ENCODE data around the gene KL. TPM values are rescaled to one million over a fixed set of nuclear protein-coding genes. Genes with fewer than 3 reads are reported as not detected.

The KL gene
- total RNA-seq, 1 experiment from 2014 or later: 0.28 TPM

- no peaks in the 10 kb centered on the region for H3K9me3 ChIP-seq (ENCODE audit: control insufficient read depth, insufficient read depth, low read depth, low read length)
- H3K4me1 ChIP-seq (ENCODE audit: control insufficient read depth, insufficient read depth, low read length): no peaks in the 10 kb centered on the region
- ATAC-seq: no peak
- H3K4me3 ChIP-seq (ENCODE audit: low read depth in 2 of 2, low read length in 2 of 2): no peak overlapping the region
- TF ChIP-seq TCF7L2 (IDR thresholded peaks at IDR 0.05; ENCODE audit: low read depth, low read length): no peak
- TF ChIP-seq CTCF (IDR thresholded peaks at IDR 0.05): no peak
- TF ChIP-seq REST (IDR thresholded peaks at IDR 0.05; ENCODE audit: insufficient read depth in 1 of 2, low read depth in 2 of 2, low read length in 1 of 2): no peak
- no peak for TF ChIP-seq POLR2AphosphoS5 (IDR thresholded peaks at IDR 0.05; ENCODE audit: low read depth, low read length)
- no peak for TF ChIP-seq SIN3A (IDR thresholded peaks at IDR 0.05; ENCODE audit: borderline replicate concordance, insufficient read depth, low read depth, low read length)
- ChIA-PET CTCF (no interaction called here), POLR2A (no interaction called here)
- no TSS peak for BruUV-seq (replicated peaks)
- in situ Hi-C loops (cut with HindIII; ENCODE audit: low pct_unique_long_range_greater_than_20kb, low sequenced_read_pairs): no loop called here
- no peak overlapping the region for H3K27ac ChIP-seq (ENCODE audit: low read length)
- no peaks in the 10 kb centered on the region for H3K36me3 ChIP-seq (ENCODE audit: control insufficient read depth, insufficient read depth, low read length)
- no peaks in the 10 kb centered on the region for H3K27me3 ChIP-seq (ENCODE audit: control insufficient read depth, insufficient read depth, low read length)
- intact Hi-C loops (cut with micrococcal nuclease; ENCODE audit: unreplicated experiment): no loop called here
- no peak for DNase-seq (ENCODE audit: low read depth, low spot score)
Measured at GRCh38 chr13:33073338-33073737, 57.1 kb downstream of the KL start.

GRCh38 chr13:33076001-33076992, 60.1 kb downstream of the KL start:
- in situ Hi-C loops (cut with HindIII; ENCODE audit: low pct_unique_long_range_greater_than_20kb, low sequenced_read_pairs): no loop called here
- TF ChIP-seq SIN3A (IDR thresholded peaks at IDR 0.05; ENCODE audit: borderline replicate concordance, insufficient read depth, low read depth, low read length) (no peak), POLR2AphosphoS5 (IDR thresholded peaks at IDR 0.05; ENCODE audit: low read depth, low read length) (no peak), CTCF (IDR thresholded peaks at IDR 0.05) (no peak), TCF7L2 (IDR thresholded peaks at IDR 0.05; ENCODE audit: low read depth, low read length) (no peak), REST (IDR thresholded peaks at IDR 0.05; ENCODE audit: insufficient read depth in 1 of 2, low read depth in 2 of 2, low read length in 1 of 2) (no peak)
- H3K4me3 ChIP-seq (ENCODE audit: low read depth in 2 of 2, low read length in 2 of 2): no peak overlapping the region
- H3K27me3 ChIP-seq (ENCODE audit: control insufficient read depth, insufficient read depth, low read length): no peaks in the 10 kb centered on the region
- H3K27ac ChIP-seq (ENCODE audit: low read length): no peak overlapping the region
- ChIA-PET POLR2A (no interaction called here), CTCF (no interaction called here)
- intact Hi-C loops (cut with micrococcal nuclease; ENCODE audit: unreplicated experiment): no loop called here
- H3K9me3 ChIP-seq (ENCODE audit: control insufficient read depth, insufficient read depth, low read depth, low read length): no peaks in the 10 kb centered on the region
- no peaks in the 10 kb centered on the region for H3K36me3 ChIP-seq (ENCODE audit: control insufficient read depth, insufficient read depth, low read length)
- BruUV-seq (replicated peaks): no TSS peak
- DNase-seq (ENCODE audit: low read depth, low spot score) (no peak), ATAC-seq (no peak)
- H3K4me1 ChIP-seq (ENCODE audit: control insufficient read depth, insufficient read depth, low read length): no peaks in the 10 kb centered on the region

Measured in Panc1 (cell line).